ENCODE measurements around the gene CARMIL1.

DNA sequence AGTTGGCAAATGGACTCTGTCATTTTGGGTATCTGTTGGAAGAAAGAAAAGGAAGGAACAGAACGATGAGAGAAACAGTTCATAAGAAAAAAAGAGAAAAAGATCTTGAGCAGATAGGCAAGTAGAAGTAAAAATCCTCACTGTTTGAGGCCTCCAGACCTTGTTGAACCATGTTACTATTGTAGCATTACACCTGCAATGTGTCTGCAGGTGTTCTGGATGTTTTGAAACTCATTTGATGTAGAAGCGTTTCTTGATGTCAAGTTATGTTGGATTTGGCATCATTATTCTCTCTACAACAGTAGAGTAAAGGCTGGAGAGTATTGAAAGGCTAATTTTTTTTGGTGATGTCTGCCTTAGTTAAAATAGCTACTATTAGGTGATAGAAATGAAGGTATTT lies 108.7 kb downstream of the CARMIL1 start:
- TF ChIP-seq, protein P1, sequence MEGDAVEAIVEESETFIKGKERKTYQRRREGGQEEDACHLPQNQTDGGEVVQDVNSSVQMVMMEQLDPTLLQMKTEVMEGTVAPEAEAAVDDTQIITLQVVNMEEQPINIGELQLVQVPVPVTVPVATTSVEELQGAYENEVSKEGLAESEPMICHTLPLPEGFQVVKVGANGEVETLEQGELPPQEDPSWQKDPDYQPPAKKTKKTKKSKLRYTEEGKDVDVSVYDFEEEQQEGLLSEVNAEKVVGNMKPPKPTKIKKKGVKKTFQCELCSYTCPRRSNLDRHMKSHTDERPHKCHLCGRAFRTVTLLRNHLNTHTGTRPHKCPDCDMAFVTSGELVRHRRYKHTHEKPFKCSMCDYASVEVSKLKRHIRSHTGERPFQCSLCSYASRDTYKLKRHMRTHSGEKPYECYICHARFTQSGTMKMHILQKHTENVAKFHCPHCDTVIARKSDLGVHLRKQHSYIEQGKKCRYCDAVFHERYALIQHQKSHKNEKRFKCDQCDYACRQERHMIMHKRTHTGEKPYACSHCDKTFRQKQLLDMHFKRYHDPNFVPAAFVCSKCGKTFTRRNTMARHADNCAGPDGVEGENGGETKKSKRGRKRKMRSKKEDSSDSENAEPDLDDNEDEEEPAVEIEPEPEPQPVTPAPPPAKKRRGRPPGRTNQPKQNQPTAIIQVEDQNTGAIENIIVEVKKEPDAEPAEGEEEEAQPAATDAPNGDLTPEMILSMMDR (IDR thresholded peaks at IDR 0.05; ENCODE audit: insufficient read depth, low read depth, low read length), result no peak
- no peak for TF ChIP-seq EZH2 (IDR thresholded peaks at IDR 0.05; ENCODE audit: insufficient read depth, low read length)

All from astrocyte (in vitro differentiated cells and primary cell).